T-cell (primary cell): ENCODE data around the gene RAPGEF4. TPM values are rescaled to one million over a fixed set of nuclear protein-coding genes. Genes with fewer than 3 reads are reported as not detected.
A peak's percentile ranks its signal among the peaks of the same experiment; 100 is the strongest.

ENCODE experiments used
- ATAC-seq, 4 experiments: fragments of 200-7000 bp in 3 of 4; fragments of 150-1000 bp in 1 of 4; cut with Tn5 transposase; replicated peaks in 1 of 4; 1 replicate in 3 of 4; 2 replicates in 1 of 4; pipeline ENCODE4 v1.10.0; 2021; ENCODE audit warnings: moderate library complexity in 3 of 4, mild to moderate bottlenecking in 2 of 4, moderate number of reproducible peaks in 1 of 4
- CTCF ChIA-PET, 2 donors: fragments of 300-600 bp; sonication (Branson Sonifier 250); formaldehyde crosslinking; loops; one replicate each; lab custom pipeline; 2022; ENCODE audit warnings: antibody characterized with exemption in 2 of 2; lab: Charles Lee
- POLR2A ChIA-PET, 2 donors: fragments of 300-600 bp; sonication (Branson Sonifier 250); formaldehyde crosslinking; loops; one replicate each; lab custom pipeline; 2022; ENCODE audit warnings: antibody characterized with exemption in 2 of 2; lab: Charles Lee
- DNase-seq, 35 experiments: peaks; one replicate each; pipeline versions ENCODE4 v3.0.0 to v3.0.0-alpha.2; 2013 to 2023
- H3K27ac ChIP-seq: one replicate; pipeline ENCODE4 v1.5.1; 2013; ENCODE audit warnings: low read length
- H3K27me3 ChIP-seq, 2 experiments: replicated peaks in 1 of 2; 1 replicate in 1 of 2; 2 replicates in 1 of 2; pipeline versions ENCODE4 v1.6.1 to v1.7.0; 2013; ENCODE audit warnings: low read length in 1 of 2, mixed read lengths in 1 of 2; ENCODE audit not compliant: control insufficient read depth in 2 of 2, insufficient read depth in 2 of 2; ENCODE audit errors: extremely low read depth in 1 of 2
- H3K36me3 ChIP-seq, 2 donors: 1 replicate in 1 of 2; 2 replicates in 1 of 2; pipeline versions ENCODE4 v1.6.1 to v1.7.0; 2013; ENCODE audit warnings: low read length in 1 of 2; ENCODE audit not compliant: control insufficient read depth in 2 of 2, insufficient read depth in 1 of 2; ENCODE audit errors: extremely low read depth in 1 of 2
- H3K4me1 ChIP-seq, 2 experiments: 1 replicate in 1 of 2; 2 replicates in 1 of 2; pipeline versions ENCODE4 v1.6.1 to v1.7.0; 2013; ENCODE audit warnings: low read length in 2 of 2, mixed read lengths in 1 of 2; ENCODE audit not compliant: insufficient read depth in 2 of 2, control insufficient read depth in 1 of 2; ENCODE audit errors: extremely low read depth in 1 of 2
- H3K4me3 ChIP-seq, 2 donors: 1 replicate in 1 of 2; 2 replicates in 1 of 2; pipeline versions ENCODE4 v1.5.1 to v1.7.0; 2013; ENCODE audit warnings: mild to moderate bottlenecking in 2 of 2, low read length in 1 of 2, moderate library complexity in 1 of 2; ENCODE audit not compliant: control insufficient read depth in 1 of 2; ENCODE audit errors: extremely low read depth in 1 of 2
- H3K9me3 ChIP-seq: 2 replicates; pipeline ENCODE4 v1.7.0; 2013
- H3K27ac Mint-ChIP-seq, 2 donors: one replicate each; pipeline ENCODE4 v1.8.0; 2020 to 2021; ENCODE audit warnings: mild to moderate bottlenecking in 2 of 2, mixed read lengths in 2 of 2
- H3K27me3 Mint-ChIP-seq, 2 donors: one replicate each; pipeline ENCODE4 v1.8.0; 2021 to 2022; ENCODE audit warnings: mixed read lengths in 2 of 2
- H3K36me3 Mint-ChIP-seq: one replicate; pipeline ENCODE4 v1.8.0; 2021; ENCODE audit warnings: mixed read lengths
- H3K4me1 Mint-ChIP-seq, 3 donors: one replicate each; pipeline ENCODE4 v1.8.0; 2020 to 2022; ENCODE audit warnings: mixed read lengths in 3 of 3, mild to moderate bottlenecking in 1 of 3
- H3K4me3 Mint-ChIP-seq, 3 donors: one replicate each; pipeline ENCODE4 v1.8.0; 2020 to 2022; ENCODE audit warnings: mild to moderate bottlenecking in 3 of 3, mixed read lengths in 3 of 3, moderate library complexity in 3 of 3
- H3K9me3 Mint-ChIP-seq, 3 donors: one replicate each; pipeline ENCODE4 v1.8.0; 2020 to 2022; ENCODE audit warnings: mixed read lengths in 3 of 3
- WGBS: methylation state at CpG from one replicate; pipeline ENCODE4 v1.1.5; 2013; ENCODE audit warnings: missing lambda C conversion rate; ENCODE audit not compliant: insufficient coverage; 5-methylcytosine and 5-hydroxymethylcytosine counted together
- total RNA-seq, 35 experiments: library from RNA in 6 of 35; stranded (reverse) in 6 of 35; fragments of 120-200 nt in 1 of 35; gene quantifications; one replicate each; pipeline versions ENCODE4 v1.2.1 to v1.2.4 and lab custom pipeline; 2013 to 2026

RAPGEF4 gene
- total RNA-seq, 5 donors from 2014 or later (not counting 1 experiment from before 2014, with no cell fraction given): 0.18 to 2.5 (median 0.38) TPM

DNA sequence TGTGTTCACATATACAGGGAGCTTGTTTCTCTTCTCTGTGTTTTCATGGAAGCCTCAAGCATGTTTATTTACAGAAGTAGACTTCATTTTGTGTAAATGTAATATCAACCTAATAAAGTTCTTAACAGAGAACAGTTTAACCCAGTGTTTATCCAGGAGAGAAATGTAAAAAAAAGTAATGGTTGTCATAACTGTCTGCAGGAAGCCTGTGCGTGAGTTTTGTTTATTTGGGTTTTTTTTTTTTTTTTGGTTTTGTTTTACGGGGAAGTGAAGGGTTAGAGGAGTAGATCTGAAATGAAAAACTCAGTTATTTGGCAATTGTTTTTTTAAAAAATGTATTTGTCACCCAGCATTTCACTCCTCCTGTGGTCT lies 124.7 kb downstream of the RAPGEF4 start:
- H3K27ac ChIP-seq: no peak overlapping the region
- no peak overlapping the region for H3K27ac Mint-ChIP-seq
- no peaks in the 10 kb centered on the region for H3K36me3 ChIP-seq
- H3K9me3 Mint-ChIP-seq: no peaks in the 10 kb centered on the region
- H3K4me1 Mint-ChIP-seq: no peaks in the 10 kb centered on the region
- H3K4me3 Mint-ChIP-seq: no peak overlapping the region
- H3K27me3 ChIP-seq: peaks cover 0 to 3% of the 10 kb centered on the region in 2 experiments
- ATAC-seq: no peak
- H3K36me3 Mint-ChIP-seq: no peaks in the 10 kb centered on the region
- H3K4me3 ChIP-seq: no peak overlapping the region
- H3K27me3 Mint-ChIP-seq: peaks cover 16 to 34% of the 10 kb centered on the region in 2 donors
- DNase-seq: no peak
- ChIA-PET POLR2A (no interaction called here), CTCF (no interaction called here)
- H3K9me3 ChIP-seq: no peaks in the 10 kb centered on the region
- no CpG with 5 or more reads among the region's 2 CpGs for WGBS
- H3K4me1 ChIP-seq: no peaks in the 10 kb centered on the region

DNA sequence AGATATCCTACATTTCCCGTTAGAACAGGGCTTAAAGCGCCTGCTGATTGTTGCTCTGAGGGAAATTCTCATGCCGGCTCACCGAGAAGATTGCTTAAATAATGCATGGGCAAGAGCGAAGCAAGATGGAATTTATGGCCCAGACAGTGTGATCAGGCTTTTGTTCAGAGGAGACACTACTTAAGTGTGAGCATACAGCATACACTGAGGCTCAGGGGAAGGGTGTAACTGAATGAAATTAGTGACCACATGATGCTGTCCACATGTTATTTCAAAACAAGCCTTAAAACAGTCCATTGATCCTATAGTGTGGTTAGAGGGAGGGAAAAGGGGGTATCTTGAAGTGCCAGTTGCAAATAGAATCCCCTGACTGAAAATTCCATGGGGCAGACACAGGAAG lies 125.5 kb downstream of the RAPGEF4 start:
- Mint-ChIP-seq H3K36me3 (no peaks in the 10 kb centered on the region), H3K4me1 (no peaks in the 10 kb centered on the region), H3K27ac (no peak overlapping the region), H3K9me3 (no peaks in the 10 kb centered on the region), H3K4me3 (no peak overlapping the region), H3K27me3 (peaks cover 16 to 36% of the 10 kb centered on the region in 2 donors)
- no peak for DNase-seq
- H3K4me3 ChIP-seq: no peak overlapping the region
- no peak for ATAC-seq
- H3K36me3 ChIP-seq: no peaks in the 10 kb centered on the region
- no peaks in the 10 kb centered on the region for H3K9me3 ChIP-seq
- peaks cover 0 to 3% of the 10 kb centered on the region in 2 experiments for H3K27me3 ChIP-seq
- no peaks in the 10 kb centered on the region for H3K4me1 ChIP-seq
- H3K27ac ChIP-seq: no peak overlapping the region
- ChIA-PET CTCF (no interaction called here), POLR2A (interaction anchor here in 1 of 2 donors (0.6 kb wide), 1 partner anchor 9 kb away, joined by 3 read pairs; no protein-coding TSS in a partner anchor)
- WGBS: 84% methylated on average over 5 of the region's 5 CpGs

DNA sequence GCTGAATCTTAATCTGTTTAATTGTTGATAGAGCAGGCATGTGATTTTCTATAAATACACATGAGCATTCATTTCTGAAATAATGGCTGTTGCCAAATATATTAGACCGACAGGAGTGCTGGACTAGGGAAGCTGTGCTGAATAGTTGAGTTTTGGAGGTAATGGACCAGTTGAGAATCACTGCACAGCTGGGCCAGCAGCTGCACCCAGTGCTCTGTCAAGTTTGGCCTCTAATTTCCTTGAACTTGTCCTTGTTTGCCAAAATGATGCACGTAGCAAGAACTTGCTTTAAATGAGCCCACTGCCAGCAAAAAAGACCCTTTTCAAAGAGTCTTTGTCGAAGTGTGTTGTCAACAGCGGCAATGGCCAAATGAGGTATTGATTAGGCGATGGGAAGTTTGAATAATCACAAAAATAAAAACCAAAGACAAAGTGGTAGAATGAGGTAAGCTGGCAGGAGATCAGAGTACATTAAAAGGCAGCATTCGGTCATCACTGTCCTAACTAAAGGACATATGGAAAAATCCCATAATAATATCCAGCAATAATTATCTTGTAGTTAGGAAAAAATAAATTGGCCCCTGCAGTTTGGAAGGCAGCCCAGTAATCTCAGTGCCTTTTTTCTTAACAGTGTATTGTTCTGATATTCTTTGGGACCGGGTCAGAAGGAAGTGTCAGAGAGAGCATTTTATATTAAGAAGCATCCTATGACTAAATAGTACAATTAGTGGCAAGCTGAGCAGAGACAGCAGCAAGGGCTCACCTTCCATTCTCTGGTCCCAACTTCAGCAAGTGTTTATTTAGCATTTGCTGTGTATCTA lies 126.2 kb downstream of the RAPGEF4 start:
- no peaks in the 10 kb centered on the region for H3K36me3 ChIP-seq
- Mint-ChIP-seq H3K36me3 (no peaks in the 10 kb centered on the region), H3K27ac (no peak overlapping the region), H3K4me3 (no peak overlapping the region), H3K4me1 (no peaks in the 10 kb centered on the region), H3K27me3 (peaks cover 15 to 36% of the 10 kb centered on the region in 2 donors), H3K9me3 (no peaks in the 10 kb centered on the region)
- no peaks in the 10 kb centered on the region for H3K9me3 ChIP-seq
- ChIA-PET CTCF (no interaction called here), POLR2A (no interaction called here)
- no peak overlapping the region for H3K4me3 ChIP-seq
- H3K4me1 ChIP-seq: no peaks in the 10 kb centered on the region
- H3K27me3 ChIP-seq: peaks cover 0 to 3% of the 10 kb centered on the region in 2 experiments
- H3K27ac ChIP-seq: no peak overlapping the region
- DNase-seq: no peak
- WGBS: 57% methylated on average over 2 of the region's 7 CpGs
- no peak for ATAC-seq

DNA sequence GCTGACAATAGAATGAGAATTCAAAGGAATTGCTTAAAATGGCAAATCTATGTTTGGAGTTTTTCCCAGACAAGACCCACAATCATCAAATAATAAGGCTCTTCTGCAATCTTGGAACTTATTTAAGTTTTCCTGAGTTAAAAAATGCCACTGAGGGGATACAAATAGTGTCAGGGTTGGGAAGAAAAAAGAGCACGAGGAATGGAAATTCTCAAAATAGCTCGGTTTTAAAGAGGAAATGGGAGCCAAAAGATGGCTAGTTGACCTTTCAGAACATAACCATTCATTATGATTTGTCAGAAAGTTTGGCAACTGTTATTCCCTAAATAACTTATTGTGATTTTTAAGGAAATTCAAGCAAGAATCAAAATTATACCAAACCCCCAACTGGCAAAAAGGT lies 127.7 kb downstream of the RAPGEF4 start:
- Mint-ChIP-seq H3K27me3 (peaks cover 15 to 32% of the 10 kb centered on the region in 2 donors), H3K4me3 (no peak overlapping the region), H3K4me1 (no peaks in the 10 kb centered on the region), H3K9me3 (no peaks in the 10 kb centered on the region), H3K27ac (no peak overlapping the region), H3K36me3 (no peaks in the 10 kb centered on the region)
- no peak overlapping the region for H3K4me3 ChIP-seq
- ChIA-PET POLR2A (no interaction called here), CTCF (no interaction called here)
- H3K36me3 ChIP-seq: no peaks in the 10 kb centered on the region
- H3K4me1 ChIP-seq: no peaks in the 10 kb centered on the region
- ATAC-seq (no peak), DNase-seq (no peak)
- H3K27ac ChIP-seq: no peak overlapping the region
- WGBS: no CpG with 5 or more reads among the region's 2 CpGs
- no peaks in the 10 kb centered on the region for H3K9me3 ChIP-seq
- H3K27me3 ChIP-seq: peaks cover 0 to 3% of the 10 kb centered on the region in 2 experiments

DNA sequence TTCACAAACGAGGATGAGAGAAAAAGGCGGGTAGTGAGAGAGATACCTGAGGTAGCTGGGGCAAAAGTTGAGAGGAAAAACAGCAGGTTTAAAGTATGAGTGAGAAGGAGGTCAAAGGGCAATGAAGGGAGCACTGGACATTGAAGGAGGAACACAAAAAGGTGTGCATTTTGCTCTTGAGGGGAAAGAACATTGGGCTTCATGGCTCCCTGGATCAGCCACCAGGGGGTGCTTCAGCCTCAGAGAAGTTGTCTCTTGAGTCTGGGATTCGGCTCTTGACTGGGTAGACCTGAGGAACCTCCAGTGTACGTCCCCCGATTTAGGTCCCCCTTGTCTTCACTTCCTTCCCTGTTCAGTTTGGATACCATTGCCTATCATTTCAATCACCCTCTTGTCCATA lies 128.5 kb downstream of the RAPGEF4 start:
- Mint-ChIP-seq H3K36me3 (no peaks in the 10 kb centered on the region), H3K9me3 (no peaks in the 10 kb centered on the region), H3K27ac (no peak overlapping the region), H3K27me3 (peaks cover 15 to 32% of the 10 kb centered on the region in 2 donors), H3K4me1 (no peaks in the 10 kb centered on the region), H3K4me3 (no peak overlapping the region)
- CTCF ChIA-PET: no interaction called here
- H3K36me3 ChIP-seq: no peaks in the 10 kb centered on the region
- POLR2A ChIA-PET: no interaction called here
- peaks cover 0 to 3% of the 10 kb centered on the region in 2 experiments for H3K27me3 ChIP-seq
- DNase-seq: peak in 26 of 35 experiments; percentile 1 to 59 (median 24)
- H3K4me3 ChIP-seq: no peak overlapping the region
- no peaks in the 10 kb centered on the region for H3K9me3 ChIP-seq
- no peak overlapping the region for H3K27ac ChIP-seq
- ATAC-seq: no peak
- no peaks in the 10 kb centered on the region for H3K4me1 ChIP-seq
- 89% methylated on average over 2 of the region's 5 CpGs for WGBS

DNA sequence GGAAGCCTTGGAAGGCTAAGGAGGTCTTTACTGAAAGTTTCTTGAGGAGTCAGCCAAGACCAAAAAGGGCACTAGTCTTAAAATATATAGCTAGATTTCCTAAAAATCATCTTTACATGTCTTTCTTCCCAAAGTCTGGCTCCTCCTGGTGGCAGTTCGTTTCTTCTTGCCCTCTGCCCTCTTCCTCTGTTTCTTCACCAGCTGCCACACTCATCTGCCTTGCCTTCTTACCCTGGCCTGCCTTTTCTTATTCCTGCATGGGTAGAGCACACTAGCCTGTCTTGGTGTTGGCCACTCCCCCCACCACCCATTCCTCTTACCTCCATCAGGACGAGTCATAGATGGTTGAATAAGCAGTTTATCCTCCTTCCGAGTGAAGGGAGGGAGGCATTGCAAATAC lies 129.8 kb downstream of the RAPGEF4 start:
- ATAC-seq (no peak), DNase-seq (no peak)
- no peak overlapping the region for H3K27ac Mint-ChIP-seq
- H3K4me3 Mint-ChIP-seq: no peak overlapping the region
- no peaks in the 10 kb centered on the region for H3K4me1 Mint-ChIP-seq
- H3K9me3 ChIP-seq: no peaks in the 10 kb centered on the region
- peaks cover 13 to 29% of the 10 kb centered on the region in 2 donors for H3K27me3 Mint-ChIP-seq
- H3K9me3 Mint-ChIP-seq: no peaks in the 10 kb centered on the region
- CTCF ChIA-PET: interaction anchor here in 1 of 2 donors (1.5 kb wide), 1 partner anchor 67 kb away, joined by 9 read pairs; no protein-coding TSS in a partner anchor
- no peak overlapping the region for H3K27ac ChIP-seq
- no peaks in the 10 kb centered on the region for H3K36me3 ChIP-seq
- no peaks in the 10 kb centered on the region for H3K36me3 Mint-ChIP-seq
- POLR2A ChIA-PET: no interaction called here
- WGBS: 44% methylated on average over 1 of the region's 3 CpGs
- no peaks in the 10 kb centered on the region for H3K4me1 ChIP-seq
- H3K27me3 ChIP-seq: peaks cover 0 to 3% of the 10 kb centered on the region in 2 experiments
- no peak overlapping the region for H3K4me3 ChIP-seq
